Measurements from ENCODE around the gene ASCC1. TPM values are rescaled to one million over a fixed set of nuclear protein-coding genes. Genes with fewer than 3 reads are reported as not detected.
A peak's percentile ranks its signal among the peaks of the same experiment; 100 is the strongest.
"Not testable (repeated sequence)": the region's sequence is repeated elsewhere in the genome, so short reads cannot be mapped to it uniquely, and the experiment has no call there.

ASCC1 gene
- total RNA-seq, 2 experiments from 2014 or later: 61.6 to 68.5 TPM

DNA sequence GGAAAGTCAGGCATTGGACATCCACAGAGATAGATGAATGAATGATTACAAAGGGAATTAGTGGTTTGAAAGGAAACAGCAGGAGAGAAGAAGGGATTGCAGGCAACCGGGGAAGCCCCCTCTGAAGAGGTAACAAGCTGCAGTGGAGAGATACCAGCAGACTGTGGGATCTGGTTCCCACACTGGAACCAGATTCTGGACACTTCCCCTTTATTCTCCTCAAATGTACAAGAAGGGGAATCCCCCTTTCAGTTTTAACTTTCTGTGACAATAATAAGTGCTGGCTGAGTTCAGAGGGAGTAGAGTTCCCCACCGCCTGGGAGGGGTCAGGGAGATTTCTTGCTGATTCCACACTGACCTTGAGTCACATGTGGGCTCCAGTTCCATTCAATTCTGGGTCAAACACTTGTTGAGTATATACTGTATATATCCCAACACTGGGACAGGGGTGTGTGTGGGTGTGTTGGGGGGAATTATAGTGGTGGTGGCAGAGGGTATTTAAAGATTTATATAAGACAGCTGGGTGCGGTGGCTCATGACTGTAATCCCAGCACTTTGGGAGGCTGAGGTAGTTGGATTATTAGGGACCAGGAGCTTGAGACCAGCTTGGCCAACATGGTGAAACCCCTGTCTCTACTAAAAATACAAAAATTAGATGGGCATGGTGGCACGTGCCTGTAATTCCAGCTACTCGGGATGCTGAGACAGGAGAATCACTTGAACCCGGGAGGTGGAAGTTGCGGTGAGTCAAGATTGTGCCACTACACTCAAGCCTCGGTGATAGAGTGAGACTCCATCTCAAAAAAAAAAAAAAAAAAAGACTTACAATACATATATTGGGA is 41.2 kb upstream of the ASCC1 start:
- intact Hi-C loops (cut with micrococcal nuclease): loop anchor here (5.0 kb wide), 1 partner anchor 1740 kb away; the partner anchor contains the start of gene VCL
- CTCF ChIA-PET: interaction anchor here (1.0 to 1.7 kb wide), 5 partner anchors 9 to 78 kb away, joined by 3 to 9 read pairs (median 4); no protein-coding TSS in a partner anchor
- Mint-ChIP-seq H3K4me3 (no peak overlapping the region), H3K36me3 (ENCODE audit: low read depth) (no peaks in the 10 kb centered on the region), H3K27me3 (ENCODE audit: low read depth) (no peaks in the 10 kb centered on the region), H3K4me1 (ENCODE audit: low read depth) (peaks cover 77% of the 10 kb centered on the region), H3K27ac (peak overlapping the region; percentile 91), H3K9me3 (no peaks in the 10 kb centered on the region)
- peak; percentile 55 for DNase-seq

- H3K36me3 Mint-ChIP-seq (ENCODE audit: low read depth): no peaks in the 10 kb centered on the region
- peak overlapping the region; percentile 74 for H3K27ac Mint-ChIP-seq
- no peaks in the 10 kb centered on the region for H3K27me3 Mint-ChIP-seq (ENCODE audit: low read depth)
- no peak for DNase-seq
- no peaks in the 10 kb centered on the region for H3K9me3 Mint-ChIP-seq
- H3K4me1 Mint-ChIP-seq (ENCODE audit: low read depth): peaks cover 76% of the 10 kb centered on the region
- CTCF ChIA-PET: interaction anchor here (0.7 to 1.0 kb wide), 3 partner anchors 18 to 81 kb away, joined by 3 read pairs; no protein-coding TSS in a partner anchor
- no peak overlapping the region for H3K4me3 Mint-ChIP-seq
- intact Hi-C loops (cut with micrococcal nuclease): loop anchor here (1.0 to 5.0 kb wide), 2 partner anchors 8 to 1741 kb away; partner anchors contain the start of gene VCL
Measured at GRCh38 chr10:72255977-72256729, 40.1 kb upstream of the ASCC1 start.

- Mint-ChIP-seq H3K9me3 (no peaks in the 10 kb centered on the region), H3K36me3 (ENCODE audit: low read depth) (no peaks in the 10 kb centered on the region)
- CTCF ChIA-PET: interaction anchor here (0.6 to 1.3 kb wide), 7 partner anchors 19 to 189 kb away, joined by 3 to 4 read pairs (median 3); partner anchors contain the start of gene DDIT4
Measured at GRCh38 chr10:72254813-72255568, 38.9 kb upstream of the ASCC1 start.

GRCh38 chr10:72253578-72253977 is 37.5 kb upstream of the ASCC1 start:
- intact Hi-C loops (cut with micrococcal nuclease): no loop called here
- CTCF ChIA-PET: interaction anchor here (0.5 to 2.5 kb wide), 5 partner anchors 17 to 123 kb away, joined by 3 to 12 read pairs (median 4); partner anchors contain the start of gene DDIT4

More at GRCh38 chr10:72254813-72255568, 38.9 kb upstream of the ASCC1 start:
- intact Hi-C loops (cut with micrococcal nuclease): loop anchor here (5.0 kb wide), 1 partner anchor 1742 kb away; the partner anchor contains the start of gene VCL
- Mint-ChIP-seq H3K27me3 (ENCODE audit: low read depth) (no peaks in the 10 kb centered on the region), H3K4me1 (ENCODE audit: low read depth) (peaks cover 77% of the 10 kb centered on the region), H3K27ac (peak overlapping the region; percentile 89), H3K4me3 (peak overlapping the region; percentile 58)
- peak; percentile 68 for DNase-seq

GRCh38 chr10:72252972-72253371 is 36.9 kb upstream of the ASCC1 start:
- Mint-ChIP-seq H3K9me3 (no peaks in the 10 kb centered on the region), H3K27ac (peak overlapping the region; percentile 74), H3K36me3 (ENCODE audit: low read depth) (no peaks in the 10 kb centered on the region), H3K4me1 (ENCODE audit: low read depth) (peaks cover 72% of the 10 kb centered on the region), H3K27me3 (ENCODE audit: low read depth) (no peaks in the 10 kb centered on the region), H3K4me3 (no peak overlapping the region)
- no peak for DNase-seq
- CTCF ChIA-PET: interaction anchor here (1.1 to 2.5 kb wide), 4 partner anchors 16 to 205 kb away, joined by 3 to 12 read pairs (median 6); no protein-coding TSS in a partner anchor
- intact Hi-C loops (cut with micrococcal nuclease): no loop called here

More at GRCh38 chr10:72253578-72253977, 37.5 kb upstream of the ASCC1 start:
- H3K9me3 Mint-ChIP-seq: no peaks in the 10 kb centered on the region
- H3K4me1 Mint-ChIP-seq (ENCODE audit: low read depth): peaks cover 69% of the 10 kb centered on the region
- no peaks in the 10 kb centered on the region for H3K36me3 Mint-ChIP-seq (ENCODE audit: low read depth)
- H3K4me3 Mint-ChIP-seq: no peak overlapping the region
- H3K27ac Mint-ChIP-seq: peak overlapping the region; percentile 74
- DNase-seq: no peak
- H3K27me3 Mint-ChIP-seq (ENCODE audit: low read depth): no peaks in the 10 kb centered on the region

DNA sequence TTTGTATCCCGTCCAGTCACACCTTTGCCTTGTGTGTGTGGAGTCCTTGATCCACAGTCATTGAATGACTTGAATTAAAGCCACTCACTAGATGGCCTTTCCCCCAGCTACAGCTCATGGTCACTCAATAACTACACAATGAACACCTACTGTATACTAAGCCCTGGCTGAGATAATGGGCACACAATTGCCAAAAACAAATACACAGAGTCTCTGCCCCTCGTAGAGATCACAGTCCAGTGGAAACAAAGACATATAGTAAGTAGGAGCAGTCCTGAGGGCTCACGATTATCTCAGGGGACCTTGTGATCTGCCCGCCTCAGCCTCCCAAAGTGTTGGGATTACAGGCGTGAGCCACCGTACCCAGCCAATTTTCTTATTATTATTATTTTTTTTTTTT is 35.6 kb upstream of the ASCC1 start:
- no peaks in the 10 kb centered on the region for H3K36me3 Mint-ChIP-seq (ENCODE audit: low read depth)
- no peak overlapping the region for H3K4me3 Mint-ChIP-seq
- H3K4me1 Mint-ChIP-seq (ENCODE audit: low read depth): peaks cover 74% of the 10 kb centered on the region
- H3K27me3 Mint-ChIP-seq (ENCODE audit: low read depth): no peaks in the 10 kb centered on the region
- CTCF ChIA-PET: interaction anchor here (2.5 kb wide), 1 partner anchor 88 kb away, joined by 12 read pairs; no protein-coding TSS in a partner anchor
- intact Hi-C loops (cut with micrococcal nuclease): no loop called here
- DNase-seq: no peak
- H3K27ac Mint-ChIP-seq: no peak overlapping the region
- no peaks in the 10 kb centered on the region for H3K9me3 Mint-ChIP-seq

- H3K4me3 Mint-ChIP-seq: no peak overlapping the region
- H3K9me3 Mint-ChIP-seq: no peaks in the 10 kb centered on the region
- peaks cover 75% of the 10 kb centered on the region for H3K4me1 Mint-ChIP-seq (ENCODE audit: low read depth)
Measured at GRCh38 chr10:72250666-72251065, 34.6 kb upstream of the ASCC1 start.

GRCh38 chr10:72249176-72249862 is 33.2 kb upstream of the ASCC1 start:
- intact Hi-C loops (cut with micrococcal nuclease); DNase-seq; H3K27me3 Mint-ChIP-seq (ENCODE audit: low read depth); H3K36me3 Mint-ChIP-seq (ENCODE audit: low read depth); CTCF ChIA-PET; H3K9me3 Mint-ChIP-seq: not testable (repeated sequence)
- peaks cover 75% of the 10 kb centered on the region for H3K4me1 Mint-ChIP-seq (ENCODE audit: low read depth)
- peak overlapping the region; percentile 92 for H3K27ac Mint-ChIP-seq
- peak overlapping the region; percentile 75 for H3K4me3 Mint-ChIP-seq

More at GRCh38 chr10:72250666-72251065, 34.6 kb upstream of the ASCC1 start:
- CTCF ChIA-PET: interaction anchor here (0.9 kb wide), 1 partner anchor 86 kb away, joined by 3 read pairs; no protein-coding TSS in a partner anchor
- peak overlapping the region; percentile 69 for H3K27ac Mint-ChIP-seq
- intact Hi-C loops (cut with micrococcal nuclease): no loop called here
- no peaks in the 10 kb centered on the region for H3K27me3 Mint-ChIP-seq (ENCODE audit: low read depth)
- H3K36me3 Mint-ChIP-seq (ENCODE audit: low read depth): no peaks in the 10 kb centered on the region
- no peak for DNase-seq

DNA sequence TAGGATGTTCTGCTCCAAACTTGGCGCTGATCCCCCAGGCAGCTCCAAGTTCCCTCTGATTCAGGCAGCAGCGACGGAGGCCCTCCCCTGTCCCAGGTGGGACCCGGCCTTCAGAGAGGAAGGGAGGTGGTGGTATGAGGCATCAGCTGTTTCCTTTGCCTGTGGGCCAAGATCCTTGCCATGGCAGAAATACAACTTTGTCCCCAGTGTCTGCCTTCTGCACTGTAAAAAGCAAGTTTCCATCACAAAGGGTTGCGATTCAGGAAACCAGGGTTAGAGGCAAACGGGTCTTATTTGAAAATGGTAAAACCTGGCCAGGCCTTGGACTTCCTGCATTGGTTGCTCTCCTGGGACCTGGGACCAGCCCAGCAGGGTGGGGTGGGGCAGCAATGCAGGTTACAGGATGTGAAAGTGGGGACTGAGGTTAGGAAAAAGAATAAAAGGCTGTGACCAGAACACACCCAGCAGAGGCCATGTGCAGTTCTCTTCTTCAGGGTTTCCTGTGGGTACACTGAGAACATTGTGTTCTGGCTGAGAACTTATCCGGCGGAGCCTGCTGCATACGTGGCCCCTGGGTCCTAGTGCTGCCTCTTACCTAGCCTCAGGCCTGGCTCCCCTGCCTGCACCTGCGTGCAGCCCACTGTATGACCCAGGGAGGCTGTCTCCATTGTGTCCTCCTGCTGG is 32.5 kb upstream of the ASCC1 start:
- intact Hi-C loops (cut with micrococcal nuclease): loop anchor here (1.0 kb wide), 6 partner anchors 8 to 83 kb away; partner anchors contain the start of gene DDIT4
- Mint-ChIP-seq H3K4me1 (ENCODE audit: low read depth) (peaks cover 78% of the 10 kb centered on the region), H3K4me3 (peak overlapping the region; percentile 75), H3K9me3 (no peaks in the 10 kb centered on the region), H3K36me3 (ENCODE audit: low read depth) (no peaks in the 10 kb centered on the region), H3K27ac (peak overlapping the region; percentile 92), H3K27me3 (ENCODE audit: low read depth) (no peaks in the 10 kb centered on the region)
- peak; percentile 87 for DNase-seq
- CTCF ChIA-PET: interaction anchor here (0.6 to 1.6 kb wide), 6 partner anchors 10 to 122 kb away, joined by 3 to 10 read pairs (median 4); no protein-coding TSS in a partner anchor

DNA sequence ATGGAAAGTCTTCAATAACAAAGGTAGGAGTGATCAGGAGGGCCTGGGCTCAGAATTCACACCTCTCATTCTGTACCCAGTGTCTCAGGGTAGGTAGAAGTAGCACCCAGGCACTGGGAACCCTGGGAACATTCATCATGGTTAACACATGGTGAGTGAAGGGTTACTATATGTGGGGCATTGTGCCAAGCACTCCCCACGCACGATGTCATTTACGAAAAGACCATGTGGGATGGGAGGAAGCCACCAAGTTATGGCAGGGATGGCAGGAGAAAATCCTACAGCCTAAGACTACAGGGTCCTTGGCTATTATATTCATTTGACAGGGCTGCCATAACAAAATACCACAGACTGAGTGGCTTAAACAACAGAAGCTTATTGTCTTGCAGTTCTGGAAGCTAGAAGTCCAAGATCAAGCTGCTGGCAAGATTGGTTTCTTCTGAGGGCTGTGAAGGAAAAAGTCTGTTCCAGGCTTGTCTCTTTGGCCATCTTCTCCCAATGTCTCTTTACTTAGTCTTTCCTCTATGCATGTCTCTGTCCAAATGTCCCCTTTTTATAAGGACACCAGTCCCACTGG is 30.0 kb upstream of the ASCC1 start:
- peak; percentile 47 for DNase-seq
- no peaks in the 10 kb centered on the region for H3K9me3 Mint-ChIP-seq
- H3K4me3 Mint-ChIP-seq: no peak overlapping the region
- H3K4me1 Mint-ChIP-seq (ENCODE audit: low read depth): peaks cover 80% of the 10 kb centered on the region
- peak overlapping the region; percentile 87 for H3K27ac Mint-ChIP-seq
- intact Hi-C loops (cut with micrococcal nuclease): no loop called here
- H3K36me3 Mint-ChIP-seq (ENCODE audit: low read depth): no peaks in the 10 kb centered on the region
- no peaks in the 10 kb centered on the region for H3K27me3 Mint-ChIP-seq (ENCODE audit: low read depth)
- CTCF ChIA-PET: interaction anchor here (0.6 to 1.6 kb wide), 7 partner anchors 11 to 94 kb away, joined by 3 to 7 read pairs (median 3); no protein-coding TSS in a partner anchor

Data from activated naive CD4-positive, alpha-beta T cell treated with anti-CD3 and anti-CD28 coated beads for 36 hours (primary cell).